DMS153 treated with DMSO at 0.1 percent for 48 hours (cell line): ENCODE measurements around the gene GALNS.
A peak's percentile ranks its signal among the peaks of the same experiment; 100 is the strongest.

Experiments used
- DNase-seq: peaks from one replicate; lab custom pipeline; 2025; ENCODE audit not compliant: unreplicated experiment; lab: John Stamatoyannopoulos, UW

Gene GALNS

GRCh38 chr16:88876942-88877526 lies 20.3 kb upstream of the GALNS start:
- DNase-seq, result no peak

GRCh38 chr16:88875703-88876234 lies 19.0 kb upstream of the GALNS start:
- DNase-seq, result no peak

GRCh38 chr16:88874938-88875599 lies 18.3 kb upstream of the GALNS start:
- DNase-seq, result no peak

- DNase-seq, result no peak
These were observed 16.0 kb upstream of the GALNS start for GRCh38 chr16:88872650-88873331.

GRCh38 chr16:88871730-88872416 lies 15.1 kb upstream of the GALNS start:
- no peak for DNase-seq

GRCh38 chr16:88871349-88871702 lies 14.6 kb upstream of the GALNS start:
- DNase-seq, result no peak

GRCh38 chr16:88870608-88871348 lies 14.0 kb upstream of the GALNS start:
- peak; percentile 8 for DNase-seq

GRCh38 chr16:88869673-88869980 lies 12.9 kb upstream of the GALNS start:
- no peak for DNase-seq

GRCh38 chr16:88868974-88869672 lies 12.4 kb upstream of the GALNS start:
- DNase-seq, result no peak

- no peak for DNase-seq
These were observed 11.0 kb upstream of the GALNS start for GRCh38 chr16:88867581-88868246.

GRCh38 chr16:88866151-88866920 lies 9.6 kb upstream of the GALNS start, which contains the start of gene PABPN1L:
Gene PABPN1L (minus strand): TSS chr16:88866660. CDS start chr16:88866606, 54 bp downstream.
- DNase-seq, result peak; percentile 2

- DNase-seq, result no peak
These were observed 9.0 kb upstream of the GALNS start for GRCh38 chr16:88865742-88866141.

- DNase-seq, result no peak
These were observed 8.6 kb upstream of the GALNS start for GRCh38 chr16:88865310-88865709.

- DNase-seq, result no peak
These were observed 7.8 kb upstream of the GALNS start for GRCh38 chr16:88864521-88864920.

GRCh38 chr16:88864099-88864498 lies 7.4 kb upstream of the GALNS start:
- DNase-seq, result no peak

GRCh38 chr16:88863426-88863825 lies 6.7 kb upstream of the GALNS start:
- DNase-seq, result no peak

- DNase-seq, result no peak
These were observed 6.2 kb upstream of the GALNS start for GRCh38 chr16:88862968-88863367.

GRCh38 chr16:88861359-88861758 lies 4.6 kb upstream of the GALNS start:
- DNase-seq, result no peak
